Endothelial cell of umbilical vein (primary cell): ENCODE results near the gene RPS23.
"Not testable (repeated sequence)": the region's sequence is repeated elsewhere in the genome, so short reads cannot be mapped to it uniquely, and the experiment has no call there.

Source experiments
- CTCF ChIP-seq, 2 donors: IDR thresholded peaks; 1 replicate in 1 of 2; 2 replicates in 1 of 2; pipeline ENCODE4 v1.5.1; 2011; ENCODE audit warnings: low read length in 2 of 2, mild to moderate bottlenecking in 2 of 2, moderate library complexity in 2 of 2, control low read depth in 1 of 2, inconsistent platforms in 1 of 2, low read depth in 1 of 2; ENCODE audit not compliant: insufficient read depth in 1 of 2; ENCODE audit errors: extremely low read depth in 1 of 2
- MAX ChIP-seq: IDR thresholded peaks from 2 replicates; pipeline ENCODE4 v1.6.1; 2011; ENCODE audit not compliant: insufficient read depth, insufficient read length
- MYC ChIP-seq: IDR thresholded peaks from one replicate; pipeline ENCODE4 v1.6.1; 2011; ENCODE audit warnings: mild to moderate bottlenecking, low read depth, low read length
- POLR2AphosphoS5 ChIP-seq: IDR thresholded peaks from 2 replicates; pipeline ENCODE4 v1.6.1; 2012; ENCODE audit warnings: low read depth, mild to moderate bottlenecking, control low read depth, low read length, moderate library complexity; ENCODE audit not compliant: insufficient read depth

- TF ChIP-seq CTCF (IDR thresholded peaks at IDR 0.05; ENCODE audit: extremely low read depth in 1 of 2, insufficient read depth in 1 of 2, low read depth in 1 of 2, low read length in 2 of 2); POLR2AphosphoS5; MAX; MYC: not testable (repeated sequence)
Observed at GRCh38 chr5:82267297-82267933, 10.7 kb downstream of the RPS23 start.
